22Rv1 (cell line): Measurements from ENCODE around the gene NUDT22.

Experiments used
- H3K27ac ChIP-seq: fragments of 450-650 bp; 2 replicates; pipeline ENCODE4 v1.5.1; 2017
- ZFX ChIP-seq: fragments of 450-650 bp; IDR thresholded peaks from 2 replicates; pipeline ENCODE4 v1.6.1; 2017; ENCODE audit warnings: antibody characterized with exemption, borderline replicate concordance
- TF ChIP-seq, protein P1 (sequence below): fragments of 450-650 bp; IDR thresholded peaks from 2 replicates; pipeline ENCODE4 v1.5.1; 2017; ENCODE audit warnings: mild to moderate bottlenecking

NUDT22 gene

DNA sequence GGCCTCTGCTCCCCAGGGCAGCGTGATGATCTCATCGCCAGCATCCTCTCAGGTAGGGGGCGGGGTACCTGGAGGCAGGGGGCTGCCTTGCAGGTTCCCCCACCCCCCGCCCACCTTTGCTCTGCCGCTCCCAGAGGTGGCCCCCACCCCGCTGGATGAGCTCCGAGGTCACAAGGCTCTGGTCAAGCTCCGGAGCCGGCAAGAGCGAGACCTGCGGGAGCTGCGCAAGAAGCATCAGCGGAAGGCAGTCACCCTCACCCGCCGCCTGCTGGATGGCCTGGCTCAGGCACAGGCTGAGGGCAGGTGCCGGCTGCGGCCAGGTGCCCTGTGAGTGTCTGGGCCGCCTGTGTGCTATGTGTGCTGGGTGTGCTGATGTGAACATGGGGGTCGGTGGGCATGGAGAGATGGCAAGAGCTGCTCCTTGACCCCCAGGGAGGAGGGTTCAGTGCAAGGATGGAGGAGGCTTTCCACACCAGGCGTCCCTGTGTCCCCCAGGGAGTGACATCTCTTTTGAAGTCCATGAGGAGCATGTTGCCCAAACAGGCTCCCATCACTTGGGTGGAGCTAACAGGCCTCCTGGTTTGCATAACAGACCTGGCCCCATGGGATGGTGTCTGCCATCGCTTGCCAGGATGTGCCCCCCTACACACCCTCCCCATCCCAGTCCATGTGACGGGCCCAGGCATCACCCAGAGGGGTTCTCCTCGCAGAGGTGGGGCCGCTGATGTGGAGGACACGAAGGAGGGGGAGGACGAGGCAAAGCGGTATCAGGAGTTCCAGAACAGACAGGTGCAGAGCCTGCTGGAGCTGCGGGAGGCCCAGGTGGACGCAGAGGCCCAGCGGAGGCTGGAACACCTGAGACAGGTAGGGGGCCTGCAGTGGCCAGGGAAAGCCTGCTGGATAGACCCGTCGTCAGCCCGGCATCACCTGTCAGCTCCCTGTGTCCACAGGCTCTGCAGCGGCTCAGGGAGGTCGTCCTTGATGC is 39.4 kb downstream of the NUDT22 start:
- TF ChIP-seq ZFX: no peak
- TF ChIP-seq, protein P1, sequence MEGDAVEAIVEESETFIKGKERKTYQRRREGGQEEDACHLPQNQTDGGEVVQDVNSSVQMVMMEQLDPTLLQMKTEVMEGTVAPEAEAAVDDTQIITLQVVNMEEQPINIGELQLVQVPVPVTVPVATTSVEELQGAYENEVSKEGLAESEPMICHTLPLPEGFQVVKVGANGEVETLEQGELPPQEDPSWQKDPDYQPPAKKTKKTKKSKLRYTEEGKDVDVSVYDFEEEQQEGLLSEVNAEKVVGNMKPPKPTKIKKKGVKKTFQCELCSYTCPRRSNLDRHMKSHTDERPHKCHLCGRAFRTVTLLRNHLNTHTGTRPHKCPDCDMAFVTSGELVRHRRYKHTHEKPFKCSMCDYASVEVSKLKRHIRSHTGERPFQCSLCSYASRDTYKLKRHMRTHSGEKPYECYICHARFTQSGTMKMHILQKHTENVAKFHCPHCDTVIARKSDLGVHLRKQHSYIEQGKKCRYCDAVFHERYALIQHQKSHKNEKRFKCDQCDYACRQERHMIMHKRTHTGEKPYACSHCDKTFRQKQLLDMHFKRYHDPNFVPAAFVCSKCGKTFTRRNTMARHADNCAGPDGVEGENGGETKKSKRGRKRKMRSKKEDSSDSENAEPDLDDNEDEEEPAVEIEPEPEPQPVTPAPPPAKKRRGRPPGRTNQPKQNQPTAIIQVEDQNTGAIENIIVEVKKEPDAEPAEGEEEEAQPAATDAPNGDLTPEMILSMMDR: no peak
- no peak overlapping the region for H3K27ac ChIP-seq

DNA sequence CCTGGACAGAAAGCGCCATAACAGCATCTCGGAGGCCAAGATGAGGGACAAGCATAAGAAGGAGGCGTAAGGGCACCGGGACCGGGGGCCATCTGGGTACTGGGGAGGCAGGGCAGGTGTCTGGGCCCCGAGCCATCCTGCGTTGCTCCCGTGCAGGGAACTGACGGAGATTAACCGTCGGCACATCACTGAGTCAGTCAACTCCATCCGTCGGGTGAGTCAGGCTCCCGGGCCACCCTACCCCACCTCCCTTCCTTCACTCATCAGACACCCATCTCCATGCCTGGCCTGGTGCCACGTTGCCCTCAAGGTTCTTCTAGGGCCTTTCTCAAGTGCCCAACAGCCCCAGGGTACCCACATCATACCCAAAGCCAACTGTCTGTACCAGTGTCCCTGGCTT is 40.3 kb downstream of the NUDT22 start:
- no peak for TF ChIP-seq ZFX
- TF ChIP-seq, protein P1: no peak
- H3K27ac ChIP-seq: peak overlapping the region; percentile 99

DNA sequence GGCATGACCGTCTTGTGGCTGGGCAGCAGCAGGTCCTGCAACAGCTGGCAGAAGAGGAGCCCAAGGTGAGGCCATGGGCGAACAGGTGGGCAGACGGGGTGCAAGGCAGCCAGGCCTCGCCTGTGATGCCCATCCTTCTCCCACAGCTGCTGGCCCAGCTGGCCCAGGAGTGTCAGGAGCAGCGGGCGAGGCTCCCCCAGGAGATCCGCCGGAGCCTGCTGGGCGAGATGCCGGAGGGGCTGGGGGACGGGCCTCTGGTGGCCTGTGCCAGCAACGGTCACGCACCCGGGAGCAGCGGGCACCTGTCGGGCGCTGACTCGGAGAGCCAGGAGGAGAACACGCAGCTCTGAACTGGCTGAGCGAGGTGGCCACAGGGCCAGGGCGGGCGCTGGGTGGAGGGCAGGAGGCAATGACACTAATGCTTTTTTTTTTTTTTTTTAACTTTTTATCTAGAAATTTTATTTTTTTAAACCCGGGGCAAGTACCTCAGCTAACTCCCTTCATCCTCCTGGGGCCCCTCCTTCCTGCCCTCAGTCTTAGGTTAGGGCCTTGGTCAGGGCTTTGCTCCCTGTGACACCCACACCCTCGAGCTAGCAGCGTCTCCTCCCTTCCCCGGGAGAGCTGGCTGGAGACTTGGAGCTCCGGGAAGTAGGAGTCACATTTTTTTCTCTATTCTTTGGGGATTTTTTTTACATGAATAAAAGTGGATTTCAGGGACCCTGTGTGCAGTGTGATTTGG is 41.3 kb downstream of the NUDT22 start:
- H3K27ac ChIP-seq: peak overlapping the region; percentile 99
- TF ChIP-seq, protein P1: no peak
- no peak for TF ChIP-seq ZFX

DNA sequence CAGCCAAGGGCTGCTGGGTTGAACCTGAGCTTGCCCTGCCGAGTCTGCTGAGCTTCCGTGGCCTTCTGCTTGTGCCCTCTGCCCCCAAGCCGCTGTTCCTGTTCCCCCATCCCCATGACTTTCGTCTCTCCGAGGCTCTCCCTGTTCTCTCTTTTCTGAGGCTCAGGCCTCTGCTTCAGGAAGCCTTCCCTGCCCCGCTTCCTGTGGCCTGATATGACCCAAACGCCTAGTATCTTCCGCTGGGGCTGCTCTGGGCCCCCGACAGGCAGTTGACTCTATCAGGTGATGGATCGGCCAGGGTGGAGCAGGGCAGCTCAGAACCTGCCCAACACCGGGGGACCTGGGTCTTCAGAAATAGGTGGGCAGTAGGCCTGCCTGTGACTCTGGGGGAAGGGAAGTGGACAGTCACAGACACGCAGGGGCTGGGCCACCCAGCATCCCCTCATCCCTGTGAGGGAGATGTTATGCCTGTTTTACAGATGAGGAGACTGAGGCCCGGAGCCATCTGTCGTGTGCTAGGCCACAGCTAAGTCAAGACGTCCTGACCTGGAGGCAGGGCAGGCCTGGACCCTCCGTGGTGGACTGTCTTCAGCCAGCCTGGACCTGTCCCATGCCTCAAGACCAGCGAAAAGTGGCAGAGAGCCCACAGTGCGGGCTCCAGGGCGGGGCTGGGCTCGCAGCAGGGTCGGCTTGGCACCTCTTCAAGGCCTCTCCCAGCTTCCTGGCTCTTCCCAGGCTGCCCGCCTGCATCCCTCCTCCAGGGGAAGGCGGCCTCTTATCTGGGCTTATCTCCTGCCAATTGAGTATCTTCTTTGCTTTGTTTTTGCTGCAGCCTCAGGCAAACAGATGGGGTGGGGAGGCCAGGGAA is 42.2 kb downstream of the NUDT22 start:
- TF ChIP-seq ZFX: no peak
- TF ChIP-seq, protein P1: no peak
- peak overlapping the region; percentile 99 for H3K27ac ChIP-seq

DNA sequence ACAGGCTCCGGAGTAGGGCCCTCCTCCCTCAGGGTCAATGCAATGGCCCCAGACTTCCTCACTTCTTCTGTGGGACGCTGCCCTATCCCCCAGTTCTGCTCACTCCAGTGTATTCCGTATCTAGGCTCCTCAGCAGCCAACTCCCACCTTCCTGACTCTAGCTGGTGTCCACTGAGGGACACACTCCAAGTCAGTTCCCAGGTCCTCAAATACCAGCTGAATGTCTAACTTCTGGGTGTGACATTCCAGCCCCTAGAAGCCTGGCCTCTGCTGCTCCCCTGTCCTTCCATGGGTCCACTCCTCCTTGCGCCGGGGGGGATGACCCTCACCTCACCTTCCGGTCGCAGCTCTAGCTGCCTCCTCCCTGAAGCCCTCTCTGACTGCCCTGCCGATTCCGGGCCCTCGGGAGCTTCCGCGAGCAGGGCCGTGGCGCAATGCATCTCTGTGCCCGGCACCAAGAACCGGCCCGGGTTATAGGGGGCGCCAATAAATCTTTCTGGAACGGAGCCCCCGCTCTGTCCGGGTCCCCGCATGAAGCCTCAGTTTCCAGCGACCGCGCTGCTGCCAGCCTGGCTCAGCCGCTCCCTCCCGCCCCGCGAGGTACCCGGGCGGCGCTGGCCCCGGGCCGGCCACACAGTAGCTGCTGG is 42.9 kb downstream of the NUDT22 start:
- no peak for TF ChIP-seq ZFX
- TF ChIP-seq, protein P1: peak; percentile 17; the same call in 1 of the 2 replicates
- H3K27ac ChIP-seq: peak overlapping the region; percentile 99

DNA sequence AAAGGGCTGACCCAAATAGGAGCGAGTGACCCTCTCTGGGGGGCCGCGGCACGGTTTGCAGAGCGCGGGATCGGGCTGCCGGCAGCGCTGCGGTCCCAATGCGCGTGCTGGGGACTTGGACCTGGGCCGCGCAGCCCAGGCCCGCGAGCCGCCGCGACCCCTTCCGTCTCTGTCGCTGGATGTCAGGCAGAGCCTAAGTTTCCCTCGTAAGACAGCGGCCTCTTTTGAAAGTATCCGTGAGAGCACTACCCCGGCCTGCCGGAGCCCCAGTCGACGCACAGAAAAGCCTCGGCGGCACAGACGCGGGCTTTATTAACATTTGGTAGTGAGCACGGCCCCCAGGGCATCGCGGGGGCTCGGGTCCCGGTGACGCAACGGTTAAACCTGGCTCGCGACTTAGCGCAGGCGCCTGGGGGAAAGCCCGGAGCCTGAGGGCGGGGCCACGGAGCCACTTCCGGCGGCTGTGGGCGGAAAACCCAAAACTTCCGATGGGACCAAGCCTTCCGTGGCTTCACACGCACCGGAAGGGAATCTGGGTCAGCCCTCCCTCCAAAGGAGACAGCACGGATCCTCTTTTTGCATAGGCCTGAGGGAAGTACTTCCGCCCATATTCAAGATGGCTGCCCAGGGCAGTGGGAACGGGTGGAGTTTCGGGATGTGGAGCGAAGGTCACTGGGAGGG is 43.6 kb downstream of the NUDT22 start:
- no peak for TF ChIP-seq ZFX
- TF ChIP-seq, protein P1: no peak
- peak overlapping the region; percentile 99 for H3K27ac ChIP-seq
